Thoracic aorta (tissue), 2 donors: ENCODE results near the gene CTNNA3. TPM values are rescaled to one million over a fixed set of nuclear protein-coding genes. Genes with fewer than 3 reads are reported as not detected.

Source experiments
- ATAC-seq: fragments of 150-250 bp; one replicate; pipeline ENCODE4 v1.8.0; 2017; ENCODE audit warnings: low read depth; ENCODE audit not compliant: insufficient number of reproducible peaks, low FRiP score
- DNase-seq: peaks from one replicate; pipeline ENCODE4 v3.0.0-alpha.2; 2020; ENCODE audit warnings: low spot score
- H3K27ac ChIP-seq, 2 donors: fragments of 200-600 bp; sonication (generic); 1 replicate in 1 of 2; 2 replicates in 1 of 2; pipeline ENCODE4 v1.5.1; 2016; ENCODE audit warnings: mild to moderate bottlenecking in 2 of 2, moderate library complexity in 2 of 2
- H3K27me3 ChIP-seq: fragments of 200-600 bp; sonication (generic); replicated peaks from 2 replicates; pipeline ENCODE4 v1.6.0; 2016; ENCODE audit warnings: mild to moderate bottlenecking; ENCODE audit not compliant: insufficient read depth
- H3K36me3 ChIP-seq: fragments of 200-600 bp; sonication (generic); one replicate; pipeline ENCODE4 v1.5.1; 2016
- H3K4me1 ChIP-seq, 2 donors: fragments of 200-600 bp; sonication (generic); 1 replicate in 1 of 2; 2 replicates in 1 of 2; pipeline versions ENCODE4 v1.5.1 to v1.6.0; 2016; ENCODE audit warnings: low read depth in 2 of 2, mild to moderate bottlenecking in 1 of 2; ENCODE audit not compliant: control insufficient read depth in 1 of 2
- H3K4me3 ChIP-seq: fragments of 200-600 bp; sonication (generic); 2 replicates; pipeline ENCODE4 v1.5.1; 2016; ENCODE audit warnings: mild to moderate bottlenecking
- H3K9me3 ChIP-seq: fragments of 200-600 bp; sonication (generic); 2 replicates; pipeline ENCODE4 v1.5.1; 2016
- total RNA-seq, 2 donors: library from RNA; depleted of rRNA; stranded (reverse); fragments of >200 nt; gene quantifications; one replicate each; pipeline versions ENCODE4 v1.1.0 to v1.2.3, GENCODE V29; 2016
- TF ChIP-seq, protein P1 (sequence below): fragments of 200-600 bp; sonication (generic); IDR thresholded peaks from one replicate; pipeline ENCODE4 v1.5.1; 2019; ENCODE audit warnings: antibody characterized with exemption

The CTNNA3 gene
- total RNA-seq, 2 donors from 2014 or later = 0.95 to 1.2 TPM

DNA sequence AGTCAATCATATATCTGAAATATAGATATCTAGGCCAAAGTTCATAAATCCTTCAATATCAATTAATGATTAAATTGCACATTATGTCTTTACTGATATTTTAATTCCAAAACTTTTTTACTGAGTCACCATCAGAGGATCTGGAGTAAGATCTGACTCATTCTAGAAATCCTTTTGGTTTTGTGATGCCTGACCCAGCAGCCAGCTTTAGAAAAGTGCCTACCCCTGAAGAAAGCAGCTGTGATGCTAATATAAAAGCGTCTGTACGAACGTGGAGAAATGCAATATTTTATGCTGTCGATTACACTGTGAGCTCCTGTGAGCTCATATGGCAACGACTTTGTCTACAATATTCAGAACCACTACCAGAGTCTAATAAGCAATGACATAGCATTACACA is 912.7 kb downstream of the CTNNA3 start:
- Histone ChIP-seq H3K36me3 (no peaks in the 10 kb centered on the region), H3K27ac (no peak overlapping the region), H3K27me3 (no peaks in the 10 kb centered on the region), H3K4me3 (no peak overlapping the region), H3K9me3 (no peaks in the 10 kb centered on the region), H3K4me1 (no peaks in the 10 kb centered on the region)
- ATAC-seq = no peak
- TF ChIP-seq, protein P1, sequence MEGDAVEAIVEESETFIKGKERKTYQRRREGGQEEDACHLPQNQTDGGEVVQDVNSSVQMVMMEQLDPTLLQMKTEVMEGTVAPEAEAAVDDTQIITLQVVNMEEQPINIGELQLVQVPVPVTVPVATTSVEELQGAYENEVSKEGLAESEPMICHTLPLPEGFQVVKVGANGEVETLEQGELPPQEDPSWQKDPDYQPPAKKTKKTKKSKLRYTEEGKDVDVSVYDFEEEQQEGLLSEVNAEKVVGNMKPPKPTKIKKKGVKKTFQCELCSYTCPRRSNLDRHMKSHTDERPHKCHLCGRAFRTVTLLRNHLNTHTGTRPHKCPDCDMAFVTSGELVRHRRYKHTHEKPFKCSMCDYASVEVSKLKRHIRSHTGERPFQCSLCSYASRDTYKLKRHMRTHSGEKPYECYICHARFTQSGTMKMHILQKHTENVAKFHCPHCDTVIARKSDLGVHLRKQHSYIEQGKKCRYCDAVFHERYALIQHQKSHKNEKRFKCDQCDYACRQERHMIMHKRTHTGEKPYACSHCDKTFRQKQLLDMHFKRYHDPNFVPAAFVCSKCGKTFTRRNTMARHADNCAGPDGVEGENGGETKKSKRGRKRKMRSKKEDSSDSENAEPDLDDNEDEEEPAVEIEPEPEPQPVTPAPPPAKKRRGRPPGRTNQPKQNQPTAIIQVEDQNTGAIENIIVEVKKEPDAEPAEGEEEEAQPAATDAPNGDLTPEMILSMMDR = no peak
- no peak for DNase-seq

DNA sequence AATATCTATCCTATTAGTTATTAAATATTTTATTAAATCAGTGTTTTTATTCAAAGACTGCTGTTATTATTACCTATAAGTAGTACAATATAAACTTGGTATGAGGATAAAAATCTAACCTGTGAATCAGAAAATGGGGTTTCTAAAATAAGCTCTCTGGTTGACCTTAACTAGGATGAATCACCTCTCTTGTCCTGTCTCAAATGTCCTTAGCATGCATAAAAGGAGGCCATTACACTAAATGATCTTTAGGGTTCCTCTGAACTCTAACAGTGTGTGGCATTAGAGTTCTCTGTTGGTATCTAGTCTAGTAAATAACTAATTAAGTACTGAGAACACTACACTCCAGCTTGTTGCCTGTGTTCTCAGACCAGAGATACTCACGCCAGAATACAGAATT is 913.2 kb downstream of the CTNNA3 start:
- H3K4me3 ChIP-seq = no peak overlapping the region
- H3K4me1 ChIP-seq = no peaks in the 10 kb centered on the region
- H3K9me3 ChIP-seq = no peaks in the 10 kb centered on the region
- TF ChIP-seq, protein P1 = no peak
- H3K27ac ChIP-seq = no peak overlapping the region
- H3K27me3 ChIP-seq = no peaks in the 10 kb centered on the region
- no peaks in the 10 kb centered on the region for H3K36me3 ChIP-seq
- ATAC-seq (no peak), DNase-seq (no peak)

DNA sequence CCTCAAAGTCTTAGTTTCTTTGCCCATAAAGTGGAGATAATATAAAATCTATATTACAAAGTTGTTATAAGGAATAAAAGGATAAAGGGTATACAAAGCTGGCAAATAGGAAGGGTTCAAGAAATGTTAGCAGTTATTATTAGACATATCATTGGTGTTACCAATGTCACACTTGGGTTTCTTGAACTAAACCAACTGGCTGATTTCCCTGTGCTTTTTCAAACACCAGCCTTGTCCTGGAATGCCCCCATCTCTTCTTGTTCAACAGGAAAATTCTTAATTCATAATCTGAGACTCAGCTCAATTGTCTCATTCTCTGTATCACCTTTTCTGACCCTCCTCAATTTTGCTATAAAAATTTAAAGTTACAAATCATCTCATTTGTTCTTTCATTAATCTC is 913.9 kb downstream of the CTNNA3 start:
- Histone ChIP-seq H3K9me3 (no peaks in the 10 kb centered on the region), H3K27me3 (no peaks in the 10 kb centered on the region), H3K36me3 (no peaks in the 10 kb centered on the region), H3K4me3 (no peak overlapping the region), H3K4me1 (no peaks in the 10 kb centered on the region), H3K27ac (no peak overlapping the region)
- TF ChIP-seq, protein P1 = no peak
- DNase-seq (no peak), ATAC-seq (no peak)

DNA sequence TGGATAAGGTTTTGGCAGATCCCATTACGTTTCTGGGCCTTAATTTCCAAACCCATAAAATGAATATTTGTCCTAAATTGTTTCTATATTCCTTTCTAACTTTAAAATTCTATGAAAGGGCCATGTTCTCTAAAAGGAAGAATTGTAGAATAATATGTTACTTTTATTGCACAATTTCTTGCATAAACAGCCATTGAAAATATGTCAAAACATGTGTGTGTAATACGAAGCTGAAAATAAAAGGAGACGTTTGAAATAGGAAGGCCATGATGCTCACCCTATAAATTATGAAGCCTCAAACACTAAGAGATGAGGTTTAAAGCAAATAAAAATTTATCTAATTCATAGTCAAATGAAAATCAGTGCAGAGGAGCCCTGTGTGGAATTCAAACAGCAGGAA is 915.2 kb downstream of the CTNNA3 start:
- Histone ChIP-seq H3K27ac (no peak overlapping the region), H3K9me3 (no peaks in the 10 kb centered on the region), H3K4me3 (no peak overlapping the region), H3K4me1 (no peaks in the 10 kb centered on the region), H3K27me3 (no peaks in the 10 kb centered on the region), H3K36me3 (no peaks in the 10 kb centered on the region)
- TF ChIP-seq, protein P1 = no peak
- no peak for ATAC-seq
- DNase-seq = no peak

DNA sequence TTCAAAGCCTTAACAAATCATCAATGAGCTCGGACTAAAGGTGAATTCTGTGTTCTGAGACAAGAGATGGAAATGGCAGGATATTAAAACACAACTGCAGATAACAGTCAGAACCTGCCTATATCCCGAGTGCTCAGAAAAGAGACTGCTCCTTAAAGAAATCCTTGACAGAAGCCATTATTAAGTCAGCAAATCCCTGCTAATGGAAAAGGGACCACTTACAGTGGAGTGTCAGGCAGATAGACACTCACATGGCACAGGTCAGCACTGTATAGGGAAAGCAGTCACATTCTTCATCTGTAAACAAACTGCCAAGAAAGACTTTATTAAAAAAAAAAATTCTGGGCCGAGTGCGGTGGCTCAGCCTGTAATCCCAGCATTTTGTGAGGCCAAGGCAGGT is 917.6 kb downstream of the CTNNA3 start:
- Histone ChIP-seq H3K4me1 (no peaks in the 10 kb centered on the region), H3K4me3 (no peak overlapping the region), H3K9me3 (no peaks in the 10 kb centered on the region), H3K27me3 (no peaks in the 10 kb centered on the region), H3K36me3 (no peaks in the 10 kb centered on the region), H3K27ac (no peak overlapping the region)
- ATAC-seq = no peak
- TF ChIP-seq, protein P1 = no peak
- no peak for DNase-seq
